CD4-positive, alpha-beta T cell treated with Interleukin-17A for 1 hour (primary cell): ENCODE results near the gene C2.
"Not testable (repeated sequence)": the region's sequence is repeated elsewhere in the genome, so short reads cannot be mapped to it uniquely, and the experiment has no call there.

Source experiments
- DNase-seq: peaks from one replicate; pipeline ENCODE4 v3.0.0-alpha.2; 2020

Gene C2

GRCh38 chr6:31981744-31982143 lies 54.2 kb downstream of the C2 start, which contains the start of gene C4A:
Gene C4A (plus strand): TSS chr6:31982057. CDS start chr6:31982108, 51 bp downstream.
- DNase-seq, result not testable (repeated sequence)

- DNase-seq, result not testable (repeated sequence)
These were observed 61.8 kb downstream of the C2 start for GRCh38 chr6:31989363-31989762.

GRCh38 chr6:31994421-31994820 lies 66.9 kb downstream of the C2 start:
- DNase-seq, result not testable (repeated sequence)
